NCI-H526 (cell line): ENCODE data around the gene SDCCAG8.
"Not testable (repeated sequence)": the region's sequence is repeated elsewhere in the genome, so short reads cannot be mapped to it uniquely, and the experiment has no call there.

Source experiments
- DNase-seq, 2 experiments: peaks; one replicate each; lab custom pipeline; 2025; lab: John Stamatoyannopoulos, UW

The SDCCAG8 gene

GRCh38 chr1:243332440-243332839 is 76.6 kb downstream of the SDCCAG8 start:
- no peak for DNase-seq

GRCh38 chr1:243335292-243335691 is 79.5 kb downstream of the SDCCAG8 start:
- DNase-seq, result peak in 1 of 2 experiments; percentile 7

GRCh38 chr1:243336163-243336562 is 80.3 kb downstream of the SDCCAG8 start:
- peak; percentile 38 to 55 for DNase-seq

GRCh38 chr1:243338848-243339247 is 83.0 kb downstream of the SDCCAG8 start:
- not testable (repeated sequence) for DNase-seq

GRCh38 chr1:243341074-243341473 is 85.2 kb downstream of the SDCCAG8 start:
- no peak for DNase-seq

- DNase-seq, result peak; percentile 49 to 70
Observed at GRCh38 chr1:243343970-243344937, 88.4 kb downstream of the SDCCAG8 start.

- DNase-seq, result peak in 1 of 2 experiments; percentile 31
Observed at GRCh38 chr1:243345205-243345604, 89.4 kb downstream of the SDCCAG8 start.

GRCh38 chr1:243346016-243346415 is 90.2 kb downstream of the SDCCAG8 start:
- DNase-seq, result no peak

- DNase-seq, result no peak
Observed at GRCh38 chr1:243346468-243346867, 90.6 kb downstream of the SDCCAG8 start.

GRCh38 chr1:243348331-243348730 is 92.5 kb downstream of the SDCCAG8 start:
- DNase-seq, result no peak

- DNase-seq, result no peak
Observed at GRCh38 chr1:243349128-243349527, 93.3 kb downstream of the SDCCAG8 start.

- no peak for DNase-seq
Observed at GRCh38 chr1:243351337-243351736, 95.5 kb downstream of the SDCCAG8 start.

- DNase-seq, result no peak
Observed at GRCh38 chr1:243354511-243355153, 98.8 kb downstream of the SDCCAG8 start.

- no peak for DNase-seq
Observed at GRCh38 chr1:243363832-243364231, 108.0 kb downstream of the SDCCAG8 start.

- DNase-seq, result no peak
Observed at GRCh38 chr1:243364330-243364729, 108.5 kb downstream of the SDCCAG8 start.

- DNase-seq, result no peak
Observed at GRCh38 chr1:243364866-243365265, 109.0 kb downstream of the SDCCAG8 start.

GRCh38 chr1:243367314-243367713 is 111.5 kb downstream of the SDCCAG8 start:
- no peak for DNase-seq

- no peak for DNase-seq
Observed at GRCh38 chr1:243374412-243374811, 118.6 kb downstream of the SDCCAG8 start.

- no peak for DNase-seq
Observed at GRCh38 chr1:243375596-243375995, 119.8 kb downstream of the SDCCAG8 start.

GRCh38 chr1:243378669-243379068 is 122.8 kb downstream of the SDCCAG8 start:
- DNase-seq, result no peak

- no peak for DNase-seq
Observed at GRCh38 chr1:243379208-243379607, 123.4 kb downstream of the SDCCAG8 start.

GRCh38 chr1:243379706-243380105 is 123.9 kb downstream of the SDCCAG8 start:
- DNase-seq, result no peak

- DNase-seq, result no peak
Observed at GRCh38 chr1:243388276-243388675, 132.4 kb downstream of the SDCCAG8 start.
